Esophagus muscularis mucosa (tissue), 3 donors: ENCODE measurements around the gene ZFP14.

ENCODE experiments used
- CTCF ChIP-seq, 3 experiments: fragments of 200-600 bp in 2 of 3; fragments of 450-650 bp in 1 of 3; sonication (generic) in 2 of 3; IDR thresholded peaks; one replicate each; pipeline ENCODE4 v1.5.1; 2017 to 2019; ENCODE audit warnings: antibody characterized with exemption in 3 of 3, mild to moderate bottlenecking in 2 of 3, moderate library complexity in 1 of 3
- POLR2AphosphoS5 ChIP-seq, 2 donors: sonication (generic); formaldehyde crosslinking; IDR thresholded peaks; one replicate each; pipeline ENCODE4 v1.6.1; 2017; ENCODE audit warnings: antibody characterized with exemption in 2 of 2

GRCh38 chr19:36371886-36372285, 7.1 kb downstream of the ZFP14 start:
- TF ChIP-seq CTCF (IDR thresholded peaks at IDR 0.05) (no peak), POLR2AphosphoS5 (IDR thresholded peaks at IDR 0.05) (no peak)
